Measurements from ENCODE around the gene SPATS2. TPM values are rescaled to one million over a fixed set of nuclear protein-coding genes. Genes with fewer than 3 reads are reported as not detected.

SPATS2 gene
- total RNA-seq, 1 experiment from 2014 or later, result 56.3 TPM

- in situ Hi-C loops (cut with HindIII; ENCODE audit: low pct_unique_long_range_greater_than_20kb, low sequenced_read_pairs), result no loop called here
- Histone ChIP-seq H3K36me3 (ENCODE audit: control insufficient read depth, insufficient read depth, low read length) (peaks cover 9% of the 10 kb centered on the region), H3K4me3 (ENCODE audit: low read depth in 2 of 2, low read length in 2 of 2) (no peak overlapping the region), H3K27me3 (ENCODE audit: control insufficient read depth, insufficient read depth, low read length) (no peaks in the 10 kb centered on the region), H3K27ac (ENCODE audit: low read length) (no peak overlapping the region), H3K9me3 (ENCODE audit: control insufficient read depth, insufficient read depth, low read depth, low read length) (no peaks in the 10 kb centered on the region), H3K4me1 (ENCODE audit: control insufficient read depth, insufficient read depth, low read length) (peaks cover 8% of the 10 kb centered on the region; the same call in 1 of the 2 replicates)
- CTCF ChIA-PET, result interaction anchor here (0.6 kb wide), 1 partner anchor 12 kb away, joined by 4 read pairs; no protein-coding TSS in a partner anchor
- POLR2A ChIA-PET, result interaction anchor here (0.6 to 0.7 kb wide), 2 partner anchors 22 to 159 kb away, joined by 3 read pairs; no protein-coding TSS in a partner anchor
- intact Hi-C loops (cut with micrococcal nuclease; ENCODE audit: unreplicated experiment), result no loop called here
- no peak for ATAC-seq
- TF ChIP-seq TCF7L2 (IDR thresholded peaks at IDR 0.05; ENCODE audit: low read depth, low read length) (no peak), CTCF (IDR thresholded peaks at IDR 0.05) (no peak), REST (IDR thresholded peaks at IDR 0.05; ENCODE audit: insufficient read depth in 1 of 2, low read depth in 2 of 2, low read length in 1 of 2) (no peak), POLR2AphosphoS5 (IDR thresholded peaks at IDR 0.05; ENCODE audit: low read depth, low read length) (no peak), SIN3A (IDR thresholded peaks at IDR 0.05; ENCODE audit: borderline replicate concordance, insufficient read depth, low read depth, low read length) (no peak)
- DNase-seq (ENCODE audit: low read depth, low spot score), result no peak
- TSS peak; percentile 10 for BruUV-seq (replicated peaks)
These were observed 41.7 kb upstream of the SPATS2 start for GRCh38 chr12:49325606-49326005.

- DNase-seq (ENCODE audit: low read depth, low spot score), result no peak
- Histone ChIP-seq H3K27me3 (ENCODE audit: control insufficient read depth, insufficient read depth, low read length) (no peaks in the 10 kb centered on the region), H3K4me3 (ENCODE audit: low read depth in 2 of 2, low read length in 2 of 2) (no peak overlapping the region), H3K4me1 (ENCODE audit: control insufficient read depth, insufficient read depth, low read length) (peaks cover 11% of the 10 kb centered on the region), H3K9me3 (ENCODE audit: control insufficient read depth, insufficient read depth, low read depth, low read length) (no peaks in the 10 kb centered on the region), H3K27ac (ENCODE audit: low read length) (no peak overlapping the region), H3K36me3 (ENCODE audit: control insufficient read depth, insufficient read depth, low read length) (peaks cover 9% of the 10 kb centered on the region)
- intact Hi-C loops (cut with micrococcal nuclease; ENCODE audit: unreplicated experiment) (no loop called here), in situ Hi-C loops (cut with HindIII; ENCODE audit: low pct_unique_long_range_greater_than_20kb, low sequenced_read_pairs) (no loop called here)
- ChIA-PET POLR2A (no interaction called here), CTCF (no interaction called here)
- BruUV-seq (replicated peaks), result no TSS peak
- ATAC-seq, result no peak
- TF ChIP-seq SIN3A (IDR thresholded peaks at IDR 0.05; ENCODE audit: borderline replicate concordance, insufficient read depth, low read depth, low read length) (no peak), CTCF (IDR thresholded peaks at IDR 0.05) (no peak), REST (IDR thresholded peaks at IDR 0.05; ENCODE audit: insufficient read depth in 1 of 2, low read depth in 2 of 2, low read length in 1 of 2) (no peak), TCF7L2 (IDR thresholded peaks at IDR 0.05; ENCODE audit: low read depth, low read length) (no peak), POLR2AphosphoS5 (IDR thresholded peaks at IDR 0.05; ENCODE audit: low read depth, low read length) (no peak)
These were observed 39.9 kb upstream of the SPATS2 start for GRCh38 chr12:49327368-49327767.

All from Panc1 (cell line).